GM19023 (cell line): ENCODE data around the gene KCNK5.

Experiments used
- ATAC-seq: cut with Tn5 transposase; IDR thresholded peaks from one replicate; pipeline ENCODE4 v1.9.1; 2021; ENCODE audit warnings: mild to moderate bottlenecking, moderate library complexity; ENCODE audit not compliant: unreplicated experiment

KCNK5 gene

DNA sequence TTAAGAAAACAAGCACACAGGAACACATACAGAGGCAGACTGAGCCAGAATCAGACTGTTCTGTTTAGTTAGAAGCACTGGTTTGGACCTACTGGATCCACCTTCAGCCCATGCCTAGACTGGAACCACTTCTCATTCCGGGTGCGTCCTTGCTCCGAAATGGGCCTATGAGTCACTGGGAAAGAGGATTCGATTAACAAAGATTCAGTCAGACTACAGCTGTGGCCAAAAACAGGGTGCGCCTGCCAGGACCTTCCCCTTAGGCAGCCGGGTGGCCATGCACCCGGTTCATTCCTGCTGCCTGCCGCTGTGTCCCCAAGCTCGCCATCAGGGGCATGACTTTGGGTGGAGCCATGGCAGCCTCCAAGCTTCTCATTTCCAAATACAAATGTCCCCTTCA, 14.5 kb upstream of the KCNK5 start:
- ATAC-seq, result no peak

DNA sequence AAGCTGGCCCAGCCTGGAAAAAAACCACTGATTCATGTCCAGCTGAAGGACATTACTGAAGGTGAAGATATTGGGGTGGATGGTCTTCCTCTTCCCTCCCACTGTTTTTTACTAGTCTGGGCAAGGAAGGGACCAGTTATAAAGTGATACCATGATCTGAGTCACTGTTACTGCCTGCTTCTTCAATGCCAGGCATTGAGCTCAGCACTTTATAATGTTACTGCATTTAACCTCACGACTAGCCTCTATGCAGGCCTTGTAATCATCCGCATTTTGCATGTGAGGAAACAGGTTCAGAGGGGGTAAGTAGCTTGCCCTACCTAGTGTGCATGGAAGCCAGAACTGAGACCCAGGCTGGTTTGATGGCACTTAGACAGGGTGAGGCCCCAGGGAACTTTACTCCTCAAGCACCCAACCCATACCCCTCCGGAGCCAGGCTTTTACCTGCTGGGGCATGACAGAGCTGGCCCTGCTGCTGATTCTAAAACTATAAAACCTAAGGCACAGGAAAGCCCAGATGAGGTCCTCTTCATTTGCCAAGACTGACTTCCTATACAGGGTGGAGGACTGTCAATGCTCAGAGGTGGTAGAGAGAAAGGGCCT, 11.0 kb upstream of the KCNK5 start:
- no peak for ATAC-seq

DNA sequence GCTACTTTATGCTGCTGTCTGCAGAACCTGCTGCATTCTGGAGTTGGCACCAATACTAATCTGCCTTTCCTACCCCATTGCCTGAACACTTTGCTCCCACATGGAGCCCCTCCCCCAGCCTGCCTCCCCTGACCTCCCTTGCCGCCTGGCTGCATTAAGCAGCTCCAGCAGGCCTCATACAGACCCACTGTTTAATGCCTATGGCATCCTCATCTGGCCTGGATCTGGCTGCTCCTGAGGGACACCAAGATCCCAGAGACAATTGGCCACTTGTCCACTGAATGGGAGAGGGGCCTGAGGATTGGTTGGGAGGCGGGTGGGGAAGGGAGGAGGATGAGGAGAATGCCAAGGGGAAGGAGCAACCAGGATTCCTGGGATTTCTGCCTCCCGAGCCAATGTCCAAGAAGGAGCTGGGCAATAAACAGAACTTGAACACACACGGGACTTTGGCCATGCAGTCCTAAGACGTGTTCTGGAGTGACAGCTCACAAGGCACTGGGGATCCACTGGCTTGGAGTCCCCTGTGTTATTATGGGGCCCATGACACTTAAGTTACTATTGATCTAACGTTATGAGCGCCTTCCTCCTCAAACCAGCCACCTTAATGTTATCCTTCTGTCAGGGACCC, 10.4 kb upstream of the KCNK5 start:
- no peak for ATAC-seq

DNA sequence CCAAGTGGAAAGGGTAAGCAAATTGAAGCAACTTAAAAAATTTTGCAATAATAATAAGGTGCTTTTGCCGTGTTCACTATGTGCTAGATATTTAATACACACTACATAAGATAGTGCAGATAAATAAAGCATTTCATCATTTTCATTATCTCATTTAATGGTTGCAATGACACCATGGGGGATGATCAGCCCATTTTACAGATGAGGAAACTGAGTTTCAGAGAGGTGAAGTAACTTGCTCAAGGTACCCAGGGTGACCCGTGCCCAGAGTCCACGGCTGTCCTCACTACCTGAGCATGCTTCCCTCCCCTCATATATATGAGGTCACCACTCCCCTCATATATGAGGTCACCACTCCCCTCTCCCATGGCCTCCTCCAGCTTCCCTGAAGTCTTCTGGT, 7.5 kb upstream of the KCNK5 start:
- ATAC-seq, result no peak

DNA sequence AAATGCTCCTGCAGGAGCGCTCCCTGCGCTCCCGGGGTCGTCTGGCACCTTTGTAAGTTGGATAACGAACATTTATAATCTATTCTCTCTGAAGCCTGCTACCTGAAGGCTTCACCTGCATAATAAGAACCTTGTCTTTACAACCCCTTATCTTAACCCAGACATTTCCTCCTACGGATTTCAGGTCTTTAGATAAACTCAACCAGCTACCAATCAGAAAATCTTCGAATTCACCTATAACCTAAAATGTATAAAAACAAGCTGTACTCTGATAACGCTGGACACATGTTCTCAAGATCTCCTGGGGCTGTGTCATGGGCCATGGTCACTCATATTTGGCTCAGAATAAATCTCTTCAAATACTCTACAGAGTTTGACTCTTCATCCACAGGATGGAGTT, 4.1 kb upstream of the KCNK5 start:
- ATAC-seq, result no peak

DNA sequence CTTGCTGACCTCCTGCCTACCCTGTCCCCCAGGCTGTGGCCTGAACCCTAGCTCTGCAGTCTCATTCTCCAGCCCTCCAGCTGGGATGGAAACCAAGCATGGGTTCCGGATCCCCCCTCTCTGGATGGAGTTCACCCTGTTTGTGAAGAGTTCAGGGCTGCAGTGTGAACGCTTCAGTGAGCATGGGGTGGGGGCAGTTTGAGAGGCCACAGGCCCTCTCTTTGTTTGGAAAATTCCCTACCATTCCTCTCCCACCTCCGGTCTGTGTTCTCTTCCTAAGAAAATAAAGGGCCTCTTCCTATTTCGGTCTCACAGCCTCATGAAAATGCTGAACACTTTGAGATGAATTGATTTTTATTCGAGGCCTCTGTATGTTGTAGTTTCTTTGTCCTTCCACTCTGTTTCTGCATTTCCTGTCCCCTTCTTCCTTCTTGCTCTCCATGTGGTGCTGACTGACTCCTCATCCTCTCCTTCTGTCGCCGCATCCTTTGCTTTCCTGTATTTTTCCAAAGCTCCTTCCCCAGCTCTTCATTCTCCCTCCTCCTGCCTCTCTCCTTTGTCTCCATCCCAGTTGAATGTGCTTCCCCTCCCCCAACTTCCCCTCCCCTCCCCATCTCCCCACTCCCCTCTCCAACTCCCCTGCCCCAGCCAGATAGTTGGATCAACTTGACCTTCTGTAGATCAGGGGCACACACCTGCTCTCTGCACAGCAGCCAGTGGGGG, 2.4 kb upstream of the KCNK5 start:
- ATAC-seq, result no peak

DNA sequence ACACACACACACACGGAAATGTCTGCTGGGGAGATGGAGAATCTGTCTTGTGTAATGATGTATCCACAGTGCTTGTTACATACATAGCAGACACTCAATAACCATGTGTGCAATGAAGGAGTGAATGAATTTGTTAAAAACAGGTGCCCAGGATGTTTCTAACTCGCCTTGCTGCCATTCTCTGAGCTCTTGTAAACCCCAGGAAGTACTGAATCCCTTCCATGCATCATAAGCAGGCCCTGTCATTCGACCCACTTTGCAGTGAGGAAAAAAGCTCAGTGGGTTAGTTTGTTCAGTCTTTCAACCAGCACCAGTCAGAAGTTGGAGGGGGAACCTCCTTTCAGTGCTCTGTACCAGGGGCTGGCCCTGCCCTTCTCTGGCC, 1.4 kb upstream of the KCNK5 start:
- ATAC-seq, result no peak

DNA sequence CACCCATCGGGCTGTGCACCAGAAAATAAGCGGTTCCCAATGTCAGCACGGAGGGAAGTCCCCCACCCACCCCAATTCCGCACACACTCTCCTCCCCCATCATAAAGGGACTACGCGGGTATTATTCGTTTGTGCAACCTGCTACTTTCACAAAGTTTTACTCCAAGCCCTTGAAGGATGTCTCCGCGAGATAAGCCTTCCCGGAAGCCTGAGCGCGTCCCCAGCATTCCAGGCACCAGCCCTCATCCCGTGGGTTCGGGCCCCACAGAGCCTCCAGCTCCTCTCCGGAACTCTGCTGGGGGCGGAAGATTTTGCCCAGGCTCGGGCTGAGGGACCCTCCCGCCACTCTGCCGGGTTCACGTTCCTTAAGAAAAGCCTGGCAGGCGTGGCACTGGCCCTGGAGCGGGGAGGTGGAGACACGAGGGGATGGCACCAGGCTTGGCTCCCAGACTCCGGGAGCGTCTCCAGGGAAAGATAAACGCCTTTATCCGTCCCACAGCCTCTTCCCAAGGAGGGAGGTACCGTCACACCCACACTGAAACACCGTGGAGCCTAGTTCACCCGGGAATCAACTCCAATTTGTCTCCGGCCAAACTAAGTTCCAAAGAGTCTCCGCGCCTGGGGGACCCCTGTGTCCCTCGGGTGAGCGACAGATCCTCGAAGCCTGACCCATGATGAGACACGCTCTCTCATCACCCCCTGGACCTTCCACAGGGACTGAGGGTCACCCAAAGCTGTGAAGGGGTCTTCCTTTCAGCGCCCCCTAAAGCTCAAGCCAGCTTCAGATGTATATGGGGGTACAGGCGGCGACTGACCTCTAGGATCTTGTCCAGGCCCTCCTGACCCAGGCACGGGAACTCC, 934 bp downstream of the KCNK5 start:
- ATAC-seq, result no peak

DNA sequence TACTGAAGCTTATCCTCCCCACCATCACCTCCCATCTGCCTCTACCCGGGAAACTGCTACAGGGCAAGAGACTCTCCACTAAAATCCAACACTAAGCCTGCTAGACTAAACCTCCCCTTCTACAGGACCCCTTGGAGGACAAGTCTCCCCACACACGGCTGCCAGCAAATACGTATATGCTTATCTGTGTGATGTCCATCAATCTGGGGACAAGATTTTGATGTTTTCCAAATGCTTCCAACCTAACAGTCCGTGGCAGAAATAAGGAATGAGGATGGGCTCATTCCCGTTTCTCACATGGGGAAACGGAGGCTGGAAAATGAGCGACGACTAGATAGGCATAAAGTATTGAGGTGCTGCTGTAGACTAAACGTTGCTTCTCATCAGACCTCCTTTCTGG, 1.8 kb downstream of the KCNK5 start:
- ATAC-seq, result no peak

DNA sequence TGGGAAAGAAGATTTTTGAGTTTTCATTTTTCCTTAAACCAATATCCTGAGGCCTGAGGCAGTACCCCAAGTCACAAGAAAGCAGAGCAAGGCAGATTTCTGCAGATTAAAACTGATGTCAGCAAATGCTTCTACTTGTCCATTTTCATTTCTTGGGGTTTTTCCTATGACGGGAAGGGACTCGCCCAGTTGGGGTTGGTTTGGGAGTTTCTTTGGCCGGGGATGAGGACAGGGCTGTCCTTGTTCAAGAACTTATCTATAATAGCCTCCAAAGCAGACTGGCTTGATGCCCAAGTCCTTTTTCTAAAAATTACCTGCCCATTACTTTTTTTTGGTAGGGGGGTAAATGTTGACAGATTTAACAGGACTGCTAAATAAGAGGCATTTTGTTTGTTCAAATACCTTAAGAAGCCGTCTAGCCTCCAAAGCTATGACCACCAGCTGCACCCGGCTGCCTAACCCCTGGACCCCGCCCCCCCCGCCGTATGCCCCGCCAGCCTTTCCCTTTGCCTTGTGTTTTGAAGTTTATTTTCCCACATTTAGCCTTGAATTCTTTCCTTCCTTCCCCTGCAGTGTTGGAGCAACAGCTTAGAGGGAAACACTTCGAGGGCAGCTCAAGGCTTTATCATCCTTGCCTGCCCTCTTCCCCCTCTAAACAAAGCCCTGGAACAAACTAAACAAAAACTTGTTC, 2.5 kb downstream of the KCNK5 start:
- no peak for ATAC-seq

DNA sequence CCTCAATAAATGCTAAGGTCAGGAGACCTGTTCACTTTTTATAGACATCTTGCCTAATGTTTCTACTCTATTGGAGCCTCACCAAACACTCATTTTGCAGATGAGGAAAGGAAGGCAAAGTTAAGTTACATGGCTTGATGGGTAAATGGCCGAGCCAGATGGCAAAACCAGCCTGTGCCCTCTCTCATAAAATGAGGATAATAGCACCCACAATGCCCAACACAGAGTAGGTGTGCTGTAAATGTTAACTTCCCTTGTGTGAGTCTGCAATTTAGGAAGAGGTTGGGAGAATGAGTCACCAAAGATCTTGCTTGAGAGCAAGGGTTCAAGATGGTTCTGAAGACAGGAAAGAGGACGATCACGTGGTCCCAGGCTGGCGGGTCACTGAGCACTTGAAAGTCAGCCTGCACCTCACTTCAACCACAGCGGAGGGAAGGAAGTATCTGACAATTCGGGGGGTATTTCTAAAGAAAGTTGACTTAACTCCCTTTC, 3.3 kb downstream of the KCNK5 start:
- no peak for ATAC-seq

DNA sequence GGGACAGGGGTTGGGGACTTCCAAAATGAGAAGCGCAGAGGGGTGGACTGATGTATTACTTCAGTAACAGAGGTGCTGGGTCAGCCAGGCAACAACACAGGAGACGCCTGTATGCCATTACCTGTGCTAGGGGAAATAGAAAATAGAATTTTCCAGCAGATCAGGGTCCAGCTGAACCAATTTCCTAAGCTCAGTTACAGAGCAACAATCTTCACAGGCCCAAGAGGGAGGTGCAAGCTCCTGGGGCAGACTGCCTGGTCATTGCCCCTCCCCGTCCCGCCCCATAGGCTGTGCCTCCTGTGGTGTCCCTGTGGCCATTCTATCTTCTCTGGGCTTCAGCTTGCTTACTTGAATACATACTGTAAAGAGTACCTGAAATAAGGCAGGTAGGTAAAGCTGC, 3.7 kb downstream of the KCNK5 start:
- ATAC-seq, result no peak

DNA sequence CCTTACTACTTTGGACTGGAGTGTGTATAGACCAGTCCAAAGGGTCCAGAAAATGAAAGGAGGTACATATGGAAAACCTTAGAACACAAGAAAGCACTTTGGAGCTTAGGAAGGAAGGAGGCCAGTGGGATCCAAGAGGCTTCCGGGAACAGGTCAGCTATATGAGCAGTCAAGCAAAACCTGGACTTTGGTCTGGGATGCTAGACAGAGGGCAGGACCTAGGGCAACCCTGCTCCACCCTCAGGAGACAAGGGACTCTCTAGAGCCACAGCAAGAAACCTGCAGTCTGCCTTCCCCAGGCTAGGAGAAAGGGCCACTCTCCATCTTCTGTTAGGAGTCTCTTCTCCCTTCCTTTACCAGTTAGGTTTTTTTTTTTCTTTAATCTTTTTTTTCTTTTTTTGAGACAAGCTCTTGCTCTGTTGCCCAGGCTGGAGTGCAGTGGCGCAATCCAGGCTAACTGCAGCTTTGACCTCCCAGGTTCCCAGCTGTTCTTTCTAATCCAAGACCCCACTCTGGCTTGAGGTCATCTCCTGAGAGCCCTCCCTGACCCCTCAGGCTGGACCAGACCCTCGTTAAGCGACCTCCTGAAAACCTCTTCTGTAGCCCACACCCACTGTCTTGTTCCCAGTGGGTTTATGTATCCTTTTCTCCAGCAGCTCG, 4.6 kb downstream of the KCNK5 start:
- ATAC-seq, result no peak

DNA sequence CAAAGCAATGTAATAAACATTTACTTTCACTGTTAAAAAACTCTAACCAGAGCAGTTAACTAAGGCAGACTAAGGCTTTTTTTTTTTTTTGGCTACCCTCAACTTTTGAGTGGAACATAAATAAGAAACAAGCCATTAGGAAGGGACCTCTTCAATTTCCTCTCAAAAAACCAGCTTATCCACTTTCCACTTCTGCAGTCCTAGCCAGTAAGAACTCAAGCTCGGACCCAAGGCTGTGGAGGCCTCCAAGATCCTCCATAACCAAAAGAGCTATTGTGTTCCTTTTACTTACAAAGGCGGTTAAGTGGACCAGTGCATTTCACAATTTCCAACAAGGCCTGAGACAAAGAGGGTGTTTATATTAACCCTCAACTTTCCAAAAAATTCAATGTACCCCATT, 5.3 kb downstream of the KCNK5 start:
- no peak for ATAC-seq

DNA sequence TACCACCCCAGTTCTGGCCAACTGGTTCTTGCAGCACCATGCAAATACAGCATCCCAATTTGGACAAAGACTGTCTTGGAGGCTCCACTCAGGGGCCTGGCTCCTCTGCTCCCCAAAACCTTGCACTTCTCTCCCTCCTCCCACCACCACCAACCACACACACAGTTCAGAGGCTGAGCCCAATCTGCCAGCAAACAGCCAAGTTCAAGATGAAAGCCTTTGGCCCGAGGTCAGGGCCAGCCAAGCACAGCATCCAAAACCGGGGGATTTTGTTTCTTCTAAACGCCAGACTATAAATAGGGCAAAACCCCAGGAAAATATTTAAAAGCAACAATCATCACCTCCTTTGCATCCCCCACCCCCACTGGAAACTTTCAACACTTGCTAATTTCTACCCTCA, 5.7 kb downstream of the KCNK5 start:
- ATAC-seq, result no peak

DNA sequence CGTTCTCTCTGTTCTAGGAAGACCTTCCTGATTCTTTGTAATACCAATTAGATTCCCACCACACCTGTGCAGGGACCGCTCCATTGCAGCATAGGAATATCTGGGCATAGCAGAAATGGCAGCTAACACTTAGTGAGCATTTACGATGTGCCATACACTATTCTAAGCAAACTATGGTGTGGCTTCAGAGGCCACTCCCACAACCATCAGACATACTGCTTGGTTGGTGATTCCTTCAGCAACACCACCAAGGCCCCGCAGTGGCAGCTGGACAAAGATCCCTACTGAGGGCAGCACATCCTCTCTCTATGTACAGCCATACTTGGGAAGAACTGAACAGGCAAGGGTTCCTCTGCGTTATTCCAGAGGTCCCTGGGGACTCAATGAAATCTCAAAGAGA, 6.2 kb downstream of the KCNK5 start:
- ATAC-seq, result no peak

DNA sequence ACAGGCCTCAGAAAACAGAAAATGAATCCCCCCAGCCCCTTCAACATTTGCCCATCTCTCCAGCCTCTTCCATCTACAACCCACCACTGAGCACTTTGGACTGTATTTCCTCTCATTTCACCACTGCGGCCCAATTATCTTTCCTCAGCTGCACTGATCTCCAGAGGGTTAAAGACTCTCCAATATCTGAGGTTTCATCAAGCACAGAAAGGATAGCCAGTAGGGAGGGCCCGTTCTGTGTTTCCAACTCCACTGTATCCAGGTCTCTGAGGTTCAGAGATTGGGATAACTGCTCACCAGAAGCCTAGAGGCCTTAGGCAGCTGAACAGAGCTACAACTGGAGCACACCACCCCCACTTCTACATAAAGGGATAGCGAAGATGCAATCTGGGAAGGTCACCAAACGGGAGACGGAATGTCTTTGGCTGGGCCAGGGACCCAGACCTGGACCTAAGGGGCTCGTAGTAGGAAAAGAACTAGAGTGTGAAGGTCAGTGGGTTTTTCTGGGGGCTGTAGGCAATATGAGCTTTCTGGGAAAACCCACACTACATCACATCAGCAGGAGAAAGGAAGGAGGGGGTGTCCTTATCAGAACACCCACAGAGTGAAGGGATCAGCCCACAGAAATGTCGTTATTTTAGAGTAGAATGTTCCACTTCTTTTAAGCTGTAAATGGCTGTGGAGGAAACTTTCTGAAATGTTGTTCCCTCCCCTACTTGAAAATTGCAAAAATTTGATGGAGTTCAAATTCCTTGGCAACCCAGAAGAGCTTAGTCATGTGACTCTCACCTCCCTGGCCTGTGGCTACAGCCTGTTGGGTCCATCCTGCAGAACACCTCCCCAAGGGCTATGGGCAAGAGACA, 7.3 kb downstream of the KCNK5 start:
- no peak for ATAC-seq

DNA sequence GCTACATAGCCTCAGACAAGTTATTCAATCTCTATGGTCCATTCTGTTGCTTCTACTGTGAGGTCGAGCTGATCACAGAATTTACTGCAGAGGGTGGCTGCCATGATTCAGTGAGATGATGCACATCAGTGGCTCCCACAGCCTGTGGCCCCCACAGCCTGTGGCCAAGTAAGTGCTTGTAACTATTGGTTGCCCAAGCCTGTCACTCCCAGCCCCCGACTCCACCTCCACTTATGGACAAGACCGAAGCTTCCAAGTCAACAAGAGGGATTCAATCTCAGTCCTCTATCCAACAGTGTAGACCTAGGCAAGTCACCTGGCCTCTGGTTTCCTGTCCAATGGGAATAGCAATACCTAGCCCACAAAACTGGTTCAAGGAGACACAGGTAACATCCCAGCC, 8.2 kb downstream of the KCNK5 start:
- ATAC-seq, result no peak

DNA sequence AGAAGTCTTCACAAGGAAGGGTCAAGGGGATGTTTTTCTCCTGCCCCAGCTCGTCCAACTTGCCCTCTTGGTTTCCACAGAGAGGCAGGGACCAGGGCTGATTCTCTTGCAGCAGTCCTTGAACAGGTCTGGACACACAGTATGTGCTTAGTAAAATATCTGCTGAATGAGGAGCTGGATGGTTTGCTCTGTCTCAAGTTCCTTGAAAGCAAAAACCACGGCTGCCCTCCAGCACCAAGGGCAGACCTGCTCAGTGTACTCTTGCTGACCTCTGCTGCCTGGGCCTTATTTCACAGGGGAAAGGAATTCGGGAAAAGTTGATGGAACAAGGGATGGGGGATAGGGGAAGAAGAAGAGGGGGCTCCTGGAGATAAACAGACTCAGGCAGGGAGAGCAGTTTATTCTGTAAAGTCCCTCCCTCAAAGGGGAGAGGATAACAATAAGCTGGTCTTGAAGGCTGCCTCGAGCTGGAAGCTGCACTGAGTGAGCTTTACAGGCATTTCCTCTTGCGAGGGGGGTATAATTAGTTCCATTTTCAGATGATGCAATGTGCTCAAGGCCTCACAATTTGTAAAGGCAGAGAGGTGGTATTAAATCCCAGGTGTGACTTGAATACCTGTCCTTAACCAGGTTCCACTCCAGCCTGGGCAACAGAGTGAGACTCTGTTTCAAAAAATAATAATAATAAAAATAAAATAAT, 10.3 kb downstream of the KCNK5 start:
- no peak for ATAC-seq
